HepG2 (cell line): ENCODE data around the gene RAB3D. TPM values are rescaled to one million over a fixed set of nuclear protein-coding genes. Genes with fewer than 3 reads are reported as not detected.

Experiments
- ATF2 ChIP-seq: sonication (generic); formaldehyde crosslinking; IDR thresholded peaks from 2 replicates; pipeline ENCODE4 v1.4.0; 2020; ENCODE audit warnings: missing genetic modification reagents
- BHLHE40 ChIP-seq: IDR thresholded peaks from 2 replicates; pipeline ENCODE4 v1.6.1; 2011; ENCODE audit warnings: low read length, improper control_type of control experiment
- ETS1 ChIP-seq: sonication (generic); formaldehyde crosslinking; IDR thresholded peaks from 2 replicates; pipeline ENCODE4 v1.4.0; 2020; ENCODE audit warnings: missing genetic modification reagents
- GFI1 ChIP-seq: sonication (generic); formaldehyde crosslinking; IDR thresholded peaks from 2 replicates; pipeline ENCODE4 v1.5.0; 2020; ENCODE audit warnings: missing genetic modification reagents, mild to moderate bottlenecking, borderline replicate concordance
- HBP1 ChIP-seq: IDR thresholded peaks from 2 replicates; pipeline ENCODE4 v1.6.1; 2016; ENCODE audit warnings: low read depth, control low read depth
- PCBP2 ChIP-seq: fragments of 200-400 bp; formaldehyde crosslinking; optimal IDR thresholded peaks from 2 replicates; pipeline ENCODE3; 2018; ENCODE audit warnings: low read length, low read depth; ENCODE audit not compliant: poor library complexity, severe bottlenecking
- ZBTB40 ChIP-seq, 2 experiments: fragments of 450-650 bp in 1 of 2; sonication (generic) in 1 of 2; formaldehyde crosslinking in 1 of 2; IDR thresholded peaks; 2 replicates each; pipeline versions ENCODE4 v1.6.1 to v1.8.0; 2016 to 2022; ENCODE audit warnings: antibody characterized with exemption in 1 of 2, mild to moderate bottlenecking in 1 of 2, missing genetic modification reagents in 1 of 2
- ZFX ChIP-seq: sonication (generic); formaldehyde crosslinking; IDR thresholded peaks from 2 replicates; pipeline ENCODE4 v1.4.0; 2020; ENCODE audit warnings: mild to moderate bottlenecking, low read depth, missing genetic modification reagents, moderate library complexity
- ZIK1 ChIP-seq: sonication (generic); formaldehyde crosslinking; IDR thresholded peaks from 2 replicates; pipeline ENCODE4 v1.5.0; 2020; ENCODE audit warnings: mild to moderate bottlenecking, low read depth, missing genetic modification reagents, borderline replicate concordance
- ZNF180 ChIP-seq: sonication (generic); formaldehyde crosslinking; IDR thresholded peaks from 2 replicates; pipeline ENCODE4 v1.4.0; 2020; ENCODE audit warnings: low read depth, missing genetic modification reagents, borderline replicate concordance
- ZNF263 ChIP-seq: sonication (generic); formaldehyde crosslinking; IDR thresholded peaks from 2 replicates; pipeline ENCODE4 v1.4.0; 2020; ENCODE audit warnings: missing genetic modification reagents
- ZNF572 ChIP-seq: sonication (generic); formaldehyde crosslinking; IDR thresholded peaks from 2 replicates; pipeline ENCODE4 v1.5.1; 2020; ENCODE audit warnings: mild to moderate bottlenecking, missing genetic modification reagents
- ZNF766 ChIP-seq: sonication (generic); formaldehyde crosslinking; IDR thresholded peaks from 2 replicates; pipeline ENCODE4 v1.5.0; 2020; ENCODE audit warnings: missing genetic modification reagents, borderline replicate concordance
- ZNF780A ChIP-seq: sonication (generic); formaldehyde crosslinking; IDR thresholded peaks from 2 replicates; pipeline ENCODE4 v1.8.0; 2022; ENCODE audit warnings: mild to moderate bottlenecking, missing genetic modification reagents, moderate library complexity
- polyA plus RNA-seq, 8 experiments: library from polyadenylated mRNA; depleted of rRNA in 3 of 8; stranded (reverse) in 7 of 8; unstranded in 1 of 8; fragments of >200 nt; fragmentation: Illumina TruSeq in 4 of 8; extraction: Trizol in 4 of 8; gene quantifications; 2 replicates each; pipeline versions ENCODE4 v1.2.1 to v1.2.3, GENCODE V29; 2011 to 2016; ENCODE audit warnings: low read depth in 4 of 8, missing spikeins in 1 of 8, mixed read lengths in 1 of 8; ENCODE audit not compliant: insufficient read depth in 1 of 8
- total RNA-seq, 5 experiments: library from RNA; depleted of rRNA; stranded (reverse); fragments of >200 nt; fragmentation: Illumina TruSeq; extraction: Trizol; gene quantifications; 2 replicates each; pipeline ENCODE4 v1.2.3, GENCODE V29; 2016; ENCODE audit warnings: low read depth in 1 of 5

RAB3D gene
- total and polyA plus RNA-seq, 2 of the 13 experiments (the other 11 are each of a cell fraction or from before 2014, with no cell fraction given), result 2.0 to 16.1 TPM

GRCh38 chr19:11380653-11381537, 41.4 kb upstream of the RAB3D start (continued):
- TF ChIP-seq ZBTB40 (IDR thresholded peaks at IDR 0.05) (no peak), ZBTB40 (CRISPR knock-in tag; IDR thresholded peaks at IDR 0.05) (peak; percentile 32; the same call in 1 of the 2 replicates), HBP1 (CRISPR knock-in tag) (0 out of 2 replicates have a peak, but pooled peaks have one; percentile 16), ZNF766 (CRISPR knock-in tag) (0 out of 2 replicates have a peak, but pooled peaks have one; percentile 30), ATF2 (peak; percentile 55; the same call in 1 of the 2 replicates), ZIK1 (CRISPR knock-in tag) (no peak), ETS1 (no peak), BHLHE40 (peak; percentile 16; the same call in 1 of the 2 replicates), ZFX (CRISPR knock-in tag) (peak; percentile 73), PCBP2 (no peak), ZNF180 (CRISPR knock-in tag) (no peak), ZNF263 (CRISPR knock-in tag) (peak; percentile 98), ZNF780A (no peak), ZNF572 (CRISPR knock-in tag) (0 out of 2 replicates have a peak, but pooled peaks have one; percentile 73), GFI1 (no peak)
